ENCODE measurements around the gene CBX4.

Gene CBX4

GRCh38 chr17:79839356-79840268, at the start of gene CBX4:
Gene CBX4, minus strand, starts transcription at chr17:79839440. Its CDS starts 189 bp downstream, at chr17:79839251.
- peak; percentile 84 for DNase-seq (ENCODE audit: low read depth, low spot score)

DNA sequence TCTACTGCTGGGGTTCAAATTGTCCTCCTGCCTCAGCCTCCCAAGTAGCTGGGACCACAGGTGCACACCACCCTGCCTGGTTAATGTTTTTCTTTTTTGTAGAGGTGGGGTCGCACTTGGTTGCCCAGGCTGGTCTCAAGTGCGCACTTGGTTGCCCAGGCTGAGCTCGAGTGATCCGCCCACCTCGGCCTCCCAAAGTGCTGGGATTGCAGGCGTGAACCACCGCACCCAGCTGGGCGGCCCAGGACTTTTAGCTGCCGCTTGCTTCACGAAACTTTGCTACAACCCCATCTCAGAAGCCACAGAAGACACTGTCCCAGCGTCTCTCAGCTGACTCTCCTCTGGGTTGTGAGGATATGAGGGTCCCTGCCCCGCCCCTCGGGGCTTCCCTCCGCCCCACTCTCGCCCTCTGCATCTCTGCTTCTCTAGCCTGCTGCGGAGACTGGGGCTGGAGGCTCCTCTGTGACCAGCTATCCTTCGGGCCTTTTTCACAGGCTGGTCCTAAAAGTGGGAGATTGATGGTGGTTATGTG, 48.8 kb upstream of the CBX4 start:
- no peak for DNase-seq (ENCODE audit: low read depth, low spot score)

DNA sequence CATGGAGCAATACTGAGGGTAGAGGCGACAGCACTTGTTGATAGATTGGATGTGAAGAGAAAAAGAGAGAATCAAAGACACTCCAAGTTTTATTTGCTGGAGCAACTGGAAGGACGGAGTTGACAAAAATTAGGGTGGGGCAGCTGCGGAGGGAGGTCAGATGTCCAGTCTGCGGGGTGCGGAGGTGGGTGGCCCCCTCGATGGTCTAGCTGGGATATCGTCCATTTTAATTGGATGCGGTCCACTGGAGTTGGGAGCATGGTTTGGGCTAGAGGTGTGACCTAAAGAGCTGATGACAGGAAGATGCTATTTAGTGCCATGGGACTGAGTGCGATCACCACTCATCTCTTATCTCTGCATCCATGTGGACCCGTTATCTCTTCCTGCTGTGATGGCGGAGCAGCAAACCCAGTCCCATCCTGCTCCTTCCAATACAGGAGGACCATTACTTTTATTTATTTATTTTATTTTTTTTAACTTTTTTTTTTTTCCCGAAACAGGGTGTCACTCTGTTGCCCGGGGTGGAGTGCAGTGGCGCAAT, 48.3 kb upstream of the CBX4 start:
- DNase-seq (ENCODE audit: low read depth, low spot score), result no peak

- DNase-seq (ENCODE audit: low read depth, low spot score), result no peak
These were observed 44.0 kb upstream of the CBX4 start for GRCh38 chr17:79883202-79883601.

DNA sequence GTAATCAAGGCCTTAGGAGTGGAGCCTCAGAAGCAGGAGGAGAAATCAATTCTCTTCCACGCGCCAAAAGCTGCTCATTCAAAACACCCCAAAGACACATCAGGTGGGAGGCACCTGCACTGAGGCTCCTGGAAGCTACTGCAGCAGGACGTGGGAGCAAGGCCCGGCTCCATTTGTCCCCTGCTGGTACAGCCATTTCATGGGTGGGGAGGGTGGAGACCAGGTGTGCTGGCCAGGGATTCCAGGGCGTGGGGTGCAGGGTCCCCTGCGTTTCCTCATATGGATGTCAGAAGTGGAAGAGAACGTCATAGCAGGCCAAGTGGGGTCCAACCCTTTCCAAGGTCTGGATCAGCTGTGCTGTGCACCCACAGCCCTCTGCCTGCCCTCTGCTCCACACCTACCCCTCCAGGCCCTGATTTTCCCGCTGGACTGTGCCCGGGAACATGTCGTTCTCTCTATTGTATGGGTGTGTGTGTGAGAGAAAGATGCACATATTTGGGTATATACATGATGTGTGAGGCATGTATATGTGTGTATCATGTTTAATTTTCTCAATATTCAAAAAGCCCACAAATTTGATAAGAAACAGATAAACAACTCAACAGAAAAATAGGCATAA, 39.2 kb upstream of the CBX4 start:
- no peak for DNase-seq (ENCODE audit: low read depth, low spot score)

GRCh38 chr17:79877041-79877440, 37.8 kb upstream of the CBX4 start:
- no peak for DNase-seq (ENCODE audit: low read depth, low spot score)

- DNase-seq (ENCODE audit: low read depth, low spot score), result no peak
These were observed 36.3 kb upstream of the CBX4 start for GRCh38 chr17:79875511-79875910.

GRCh38 chr17:79874329-79874981, 35.2 kb upstream of the CBX4 start:
- DNase-seq (ENCODE audit: low read depth, low spot score), result no peak

GRCh38 chr17:79873583-79873982, 34.3 kb upstream of the CBX4 start:
- no peak for DNase-seq (ENCODE audit: low read depth, low spot score)

DNA sequence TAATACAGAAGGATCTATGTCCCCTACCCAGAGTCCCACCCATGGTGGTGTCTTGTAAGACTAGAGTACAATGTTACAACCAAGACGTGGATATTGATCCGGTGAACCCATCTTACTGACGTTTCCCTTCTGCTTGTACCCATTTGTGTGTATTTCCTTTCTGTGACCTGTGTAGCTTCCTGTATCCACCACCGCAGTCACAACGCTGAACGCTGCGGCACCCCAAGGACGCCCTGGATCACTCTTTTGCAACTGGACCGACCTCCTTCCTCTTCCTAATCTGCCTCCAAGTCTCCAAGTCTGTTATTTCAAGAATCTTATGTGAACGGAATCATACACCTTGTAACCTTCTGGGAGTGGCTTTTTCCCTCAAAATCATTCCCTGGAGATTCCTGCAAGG, 33.5 kb upstream of the CBX4 start:
- no peak for DNase-seq (ENCODE audit: low read depth, low spot score)

- no peak for DNase-seq (ENCODE audit: low read depth, low spot score)
These were observed 31.9 kb upstream of the CBX4 start for GRCh38 chr17:79871131-79871530.

DNA sequence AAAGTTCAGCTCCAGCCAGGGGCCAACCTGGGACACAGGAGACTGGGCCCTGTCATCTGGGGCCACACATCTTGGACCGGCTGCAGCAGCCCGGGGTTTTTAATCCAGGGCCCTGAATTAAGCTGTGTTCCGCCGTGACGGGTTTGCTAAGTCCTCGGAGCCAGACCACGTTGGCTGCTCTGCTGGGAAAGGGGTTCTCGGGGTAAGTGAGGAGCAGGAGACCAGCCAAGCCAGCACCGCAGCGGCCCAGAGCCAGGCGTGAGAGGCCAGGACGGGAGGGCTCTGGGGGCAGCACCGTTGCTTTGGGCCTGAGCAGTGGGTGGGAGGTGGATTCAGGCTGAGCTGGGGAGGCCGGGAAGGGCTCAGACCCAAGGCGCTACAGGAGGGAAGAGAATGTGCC, 31.3 kb upstream of the CBX4 start:
- no peak for DNase-seq (ENCODE audit: low read depth, low spot score)

DNA sequence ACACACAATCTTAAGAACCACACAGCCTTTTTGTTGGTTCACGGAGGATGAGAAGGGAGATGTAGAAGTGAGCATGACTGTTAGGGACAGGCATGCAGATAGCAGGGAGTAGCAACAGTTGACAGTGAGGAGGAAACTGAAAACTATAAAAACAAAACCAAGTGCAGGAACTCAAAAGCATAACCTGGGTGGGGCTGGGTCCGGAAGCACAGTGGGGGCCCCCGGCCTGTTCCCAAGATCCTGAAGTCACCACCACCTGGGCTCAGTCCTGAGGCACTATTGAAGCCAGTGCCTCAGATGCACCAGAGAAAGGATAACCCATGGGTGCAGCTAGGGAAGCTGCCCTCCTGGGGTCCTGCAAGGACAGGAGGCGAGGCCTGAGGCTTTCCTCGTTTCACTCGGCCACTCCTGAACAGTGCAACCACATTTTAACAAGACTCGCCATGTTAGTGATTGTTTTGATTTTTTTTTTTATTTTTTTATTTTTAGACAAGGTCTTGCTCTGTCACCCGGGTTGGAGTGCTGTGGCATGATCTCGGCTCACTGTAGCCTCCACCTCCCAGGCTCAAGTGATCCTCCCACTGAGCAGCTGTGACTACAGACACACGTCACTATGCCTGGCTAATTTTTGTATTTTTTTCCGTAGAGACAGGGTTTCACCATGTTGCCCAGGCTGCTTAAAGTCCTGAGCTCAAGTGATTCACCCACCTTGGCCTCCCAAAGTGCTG, 27.7 kb upstream of the CBX4 start:
- DNase-seq (ENCODE audit: low read depth, low spot score), result no peak

DNA sequence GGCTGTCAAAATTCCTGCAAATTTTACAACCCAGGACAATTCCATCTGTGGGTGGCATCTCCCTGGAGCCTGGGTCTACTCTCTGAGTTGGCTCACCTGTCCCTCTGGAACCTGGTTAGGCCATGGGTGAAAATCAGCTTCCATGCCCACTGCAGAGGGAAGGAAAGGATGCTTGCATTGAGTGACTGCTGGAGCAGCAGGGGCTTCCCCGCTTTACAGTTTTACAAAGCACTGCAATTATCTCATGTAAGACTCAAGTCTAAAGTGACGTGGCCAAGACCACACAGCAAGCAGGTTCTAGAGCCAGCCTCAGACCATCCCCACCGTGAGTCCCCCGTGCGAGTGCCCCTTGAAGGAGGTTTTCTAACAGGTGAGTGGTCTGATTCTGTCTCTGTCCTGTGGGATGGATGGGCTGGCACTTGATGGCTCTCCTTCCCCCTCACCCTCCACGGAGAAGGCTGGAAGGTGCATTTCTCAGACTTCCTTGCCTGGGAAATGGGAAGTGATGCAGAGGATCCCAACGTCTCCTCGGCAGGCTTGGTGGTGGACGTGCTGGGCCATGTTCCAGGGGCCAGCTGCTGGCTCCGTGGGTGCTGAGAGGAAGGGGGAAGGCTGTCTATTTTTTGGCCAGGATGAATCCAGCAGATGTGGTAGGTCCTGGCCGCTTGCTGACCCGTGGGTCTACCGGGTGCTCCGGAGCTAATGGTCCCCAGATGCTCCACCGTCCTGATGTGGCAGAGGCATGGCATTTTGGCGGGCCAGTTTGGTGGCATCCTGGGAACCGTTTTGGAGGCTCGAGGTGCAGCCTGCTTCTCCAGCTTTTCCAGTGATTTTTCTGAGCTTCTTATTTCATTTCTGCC, 26.3 kb upstream of the CBX4 start:
- no peak for DNase-seq (ENCODE audit: low read depth, low spot score)

GRCh38 chr17:79864617-79865250, 25.5 kb upstream of the CBX4 start:
- DNase-seq (ENCODE audit: low read depth, low spot score), result no peak

DNA sequence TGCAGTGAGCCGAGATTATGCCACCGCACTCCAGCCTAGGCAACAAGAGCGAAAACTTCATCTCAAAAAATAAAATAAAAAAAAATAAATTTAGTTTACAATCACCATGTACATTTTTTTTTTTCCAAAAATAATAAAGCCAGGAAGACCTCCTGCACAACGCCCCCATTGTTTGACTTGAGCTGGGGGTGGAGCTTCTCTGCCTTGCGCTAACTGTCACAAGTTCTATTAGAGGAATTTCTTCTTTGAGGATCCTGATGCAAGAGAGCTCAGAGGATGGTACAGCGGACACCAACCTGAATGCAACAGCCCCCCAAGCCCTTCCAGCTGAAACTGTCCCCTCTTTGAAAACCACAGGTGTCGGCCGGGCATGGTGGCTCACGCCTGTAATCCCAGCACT, 24.9 kb upstream of the CBX4 start:
- DNase-seq (ENCODE audit: low read depth, low spot score), result no peak

DNA sequence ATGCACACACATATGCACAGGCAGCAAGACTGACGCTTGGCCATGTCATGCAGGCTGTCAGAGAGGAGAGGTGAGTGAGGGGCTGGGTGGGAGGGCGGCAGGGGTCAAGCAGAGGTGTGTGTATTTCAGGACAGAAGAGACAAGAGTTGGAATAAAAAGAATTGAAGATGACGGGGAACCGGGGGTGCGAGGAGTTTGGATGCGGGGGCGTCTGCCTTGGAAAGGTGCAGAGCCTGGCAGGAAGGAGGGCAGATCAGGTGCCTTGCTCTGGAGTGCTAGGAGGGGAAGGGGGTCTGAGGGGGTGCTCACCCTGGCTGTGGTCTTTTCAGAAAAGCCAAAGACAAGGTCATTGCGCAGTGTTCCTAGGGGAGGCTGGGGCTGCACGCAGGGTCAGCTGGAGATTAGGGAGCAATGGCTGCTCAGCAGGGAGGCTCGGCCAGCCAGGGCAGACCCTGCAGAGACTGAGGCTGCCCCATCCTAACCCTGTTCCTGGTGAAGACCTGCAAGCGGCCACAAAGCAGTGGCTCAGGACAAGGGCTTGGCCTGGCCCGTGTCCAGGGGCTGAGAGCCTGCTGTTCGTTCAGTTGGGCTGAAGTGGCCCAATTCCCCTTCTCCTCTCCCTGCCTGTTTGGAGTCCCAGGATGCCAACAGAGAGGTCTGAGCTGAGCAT, 23.7 kb upstream of the CBX4 start:
- no peak for DNase-seq (ENCODE audit: low read depth, low spot score)

- no peak for DNase-seq (ENCODE audit: low read depth, low spot score)
These were observed 23.0 kb upstream of the CBX4 start for GRCh38 chr17:79862238-79862637.
